GM19395 (cell line): ENCODE results near the gene CNOT6.
A peak's percentile ranks its signal among the peaks of the same experiment; 100 is the strongest.

ENCODE experiments used
- ATAC-seq: cut with Tn5 transposase; IDR thresholded peaks from one replicate; pipeline ENCODE4 v1.9.1; 2021; ENCODE audit warnings: mild to moderate bottlenecking, moderate library complexity; ENCODE audit not compliant: unreplicated experiment

The CNOT6 gene

DNA sequence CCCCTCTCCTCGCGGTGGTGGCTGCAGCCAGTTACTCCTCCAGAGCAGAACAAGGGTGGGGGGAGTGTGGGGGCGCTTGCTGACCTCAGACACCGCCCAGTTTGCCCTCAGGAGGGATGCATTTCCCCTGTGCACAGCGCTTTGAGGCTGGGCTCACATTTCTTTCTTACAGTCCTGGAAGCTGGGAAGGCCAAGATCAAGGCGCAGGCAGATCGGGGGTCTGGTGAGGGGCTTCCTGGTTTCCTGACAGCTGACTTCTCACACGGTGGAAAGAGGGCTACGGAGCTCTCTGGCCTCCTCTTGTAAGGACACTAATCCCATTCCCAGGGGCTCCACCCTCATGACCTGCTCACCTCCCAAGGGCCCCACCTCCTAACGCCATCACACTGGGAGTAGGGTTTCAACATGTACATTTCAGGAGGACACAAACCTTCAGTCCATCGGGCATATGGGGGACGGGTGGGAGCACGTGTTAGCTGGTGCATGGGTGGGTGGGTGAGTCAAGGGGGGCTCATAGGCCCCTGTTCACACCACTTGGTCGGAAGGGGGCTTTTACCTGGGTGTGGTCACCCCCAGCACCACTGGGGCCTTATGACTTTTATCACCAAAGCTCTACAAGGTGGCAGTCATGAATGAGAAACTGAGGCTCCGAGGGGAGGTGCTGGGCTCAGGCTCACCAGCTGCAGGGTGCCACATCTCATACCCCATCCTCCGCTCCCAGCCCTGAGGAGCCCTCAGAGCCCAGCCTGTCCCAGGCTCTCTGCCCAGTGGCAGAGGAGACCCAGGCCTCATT is 104.8 kb downstream of the CNOT6 start:
- ATAC-seq: no peak

DNA sequence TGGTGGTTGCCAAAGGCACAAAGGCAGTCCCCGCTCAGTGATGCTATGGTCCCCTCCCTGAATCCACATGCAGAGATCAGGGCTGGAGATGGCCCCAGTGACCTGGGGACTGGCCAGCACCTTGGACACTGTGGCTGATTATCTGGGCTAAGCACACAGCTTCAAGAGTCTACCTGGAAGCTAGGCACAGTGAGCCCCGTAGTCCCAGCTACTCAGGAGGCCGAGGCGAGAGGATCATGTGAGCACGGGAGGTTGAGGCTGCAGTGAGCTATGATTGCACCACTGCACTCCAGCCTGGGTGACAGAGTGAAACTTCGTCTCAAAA is 105.4 kb downstream of the CNOT6 start:
- no peak for ATAC-seq

DNA sequence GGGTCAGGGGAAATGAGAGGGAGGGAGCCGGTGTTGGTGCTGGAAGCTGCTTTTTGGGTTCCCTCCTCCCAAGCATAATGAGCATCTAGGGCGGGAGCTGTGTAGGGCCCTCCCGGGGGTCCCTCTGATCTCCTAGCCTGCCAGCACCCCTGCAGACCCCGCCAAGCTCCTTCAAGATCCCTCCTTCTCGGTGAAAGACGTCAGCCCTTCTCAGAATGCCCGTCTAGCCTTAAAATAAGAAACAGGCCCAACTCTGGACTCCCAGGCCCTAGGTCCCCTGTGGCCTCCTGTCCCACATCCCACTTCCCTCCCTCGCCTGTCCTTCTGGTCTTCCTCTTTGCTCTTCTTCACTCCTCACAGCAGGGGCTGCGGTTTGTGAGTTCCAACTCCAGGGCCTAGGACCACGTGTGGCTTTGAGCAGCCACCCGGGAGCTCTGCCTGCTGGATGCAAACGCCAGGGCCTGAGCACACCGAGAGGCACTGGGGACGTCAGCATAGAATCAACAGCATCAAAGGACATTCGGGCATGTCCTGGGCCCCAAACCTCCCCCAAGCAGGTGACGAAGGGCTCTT is 105.9 kb downstream of the CNOT6 start:
- no peak for ATAC-seq

DNA sequence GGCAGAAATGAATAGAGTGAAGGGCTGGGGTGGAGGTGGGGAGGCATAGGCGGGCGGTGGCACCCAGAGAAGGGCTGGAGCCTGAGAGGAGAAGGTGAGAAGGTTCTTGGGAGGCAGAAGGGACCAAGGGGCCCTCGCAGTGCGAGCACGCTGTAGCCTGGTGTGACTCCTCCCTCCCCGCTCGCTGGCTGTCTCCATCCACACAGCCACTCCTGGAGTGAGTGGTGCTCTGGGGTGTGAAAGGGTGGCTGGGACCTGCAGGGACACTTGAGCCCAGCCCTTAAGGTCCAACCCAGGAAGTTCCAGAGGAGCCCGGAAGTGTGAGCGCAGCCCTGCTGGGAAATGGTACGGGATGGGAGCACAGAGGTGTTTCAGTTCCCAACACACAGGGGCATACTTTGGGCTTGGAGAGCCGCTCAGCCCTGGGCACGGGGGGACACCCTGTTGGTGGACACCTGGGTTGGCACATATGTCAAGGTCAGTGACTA is 106.4 kb downstream of the CNOT6 start:
- no peak for ATAC-seq

DNA sequence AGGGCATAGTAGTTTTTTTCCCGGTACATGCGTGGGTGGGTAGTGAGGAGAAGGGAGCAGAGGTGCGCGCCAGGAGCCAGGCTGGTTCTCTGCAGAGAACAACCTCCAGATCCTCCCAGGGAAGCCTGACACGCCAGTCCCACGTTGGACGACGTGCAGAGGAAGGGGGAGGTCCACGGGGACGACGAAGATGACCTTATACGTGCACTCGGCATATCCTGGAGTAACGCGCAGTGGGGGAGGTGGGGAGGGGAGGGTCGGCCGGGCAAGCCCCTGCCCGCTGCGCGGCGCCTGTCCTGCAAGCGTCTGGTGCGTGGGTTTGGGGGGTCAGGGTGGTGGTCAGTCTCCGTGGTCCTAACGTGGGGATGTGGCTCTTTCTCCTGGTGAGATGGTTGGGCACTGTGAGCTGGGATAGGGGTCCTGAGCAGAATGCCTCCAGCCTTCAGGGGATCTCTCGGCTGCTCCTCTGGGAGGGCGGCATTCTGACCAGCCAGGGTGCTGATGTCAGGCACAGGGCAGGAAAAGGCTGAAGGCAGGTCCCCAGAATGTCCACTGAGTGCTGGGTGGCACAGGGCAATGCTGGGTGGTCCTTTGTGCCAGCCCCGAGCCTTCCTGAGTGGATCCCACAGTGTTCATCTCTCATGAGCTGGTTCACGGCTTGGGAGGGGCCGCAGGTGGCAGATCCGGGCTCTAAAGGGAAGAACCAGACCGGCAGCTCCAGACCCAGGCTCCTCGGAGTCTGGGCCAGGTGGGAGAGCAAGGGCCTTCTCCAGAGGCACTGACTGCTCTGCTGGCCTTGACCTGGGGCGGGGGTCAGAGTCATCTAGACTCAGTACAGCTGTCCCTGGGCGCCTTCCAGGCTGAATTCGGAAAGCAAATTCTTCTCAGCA is 107.7 kb downstream of the CNOT6 start:
- no peak for ATAC-seq

DNA sequence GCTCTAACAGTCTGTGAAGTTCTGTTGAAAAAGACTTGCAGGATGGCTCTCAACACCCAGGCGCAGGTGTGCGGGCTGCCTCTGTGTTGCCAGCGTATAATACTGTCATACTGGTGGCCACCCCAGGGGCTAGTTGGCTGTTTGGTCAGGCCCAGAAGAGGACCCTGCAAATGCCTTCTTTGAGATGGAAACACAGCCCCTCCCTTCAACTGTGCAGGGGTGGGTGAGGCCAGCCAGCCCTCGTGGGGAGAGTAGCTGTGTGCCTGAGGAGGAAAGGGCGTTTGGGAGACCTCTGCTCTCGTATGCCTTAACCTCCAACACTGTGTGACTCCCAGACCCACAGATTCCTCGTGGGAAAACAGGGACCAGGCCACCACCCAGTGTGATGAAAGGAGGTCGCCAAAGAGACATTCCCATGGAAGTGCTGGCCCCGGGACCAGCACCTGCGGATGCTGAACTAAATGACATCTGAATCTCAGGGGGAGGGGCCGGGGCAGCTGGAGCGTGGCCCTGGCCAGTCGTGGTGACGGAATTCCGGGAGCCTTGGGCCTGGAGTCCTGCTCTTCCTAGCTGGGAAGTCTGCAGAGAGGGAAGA is 108.4 kb downstream of the CNOT6 start:
- ATAC-seq: no peak

DNA sequence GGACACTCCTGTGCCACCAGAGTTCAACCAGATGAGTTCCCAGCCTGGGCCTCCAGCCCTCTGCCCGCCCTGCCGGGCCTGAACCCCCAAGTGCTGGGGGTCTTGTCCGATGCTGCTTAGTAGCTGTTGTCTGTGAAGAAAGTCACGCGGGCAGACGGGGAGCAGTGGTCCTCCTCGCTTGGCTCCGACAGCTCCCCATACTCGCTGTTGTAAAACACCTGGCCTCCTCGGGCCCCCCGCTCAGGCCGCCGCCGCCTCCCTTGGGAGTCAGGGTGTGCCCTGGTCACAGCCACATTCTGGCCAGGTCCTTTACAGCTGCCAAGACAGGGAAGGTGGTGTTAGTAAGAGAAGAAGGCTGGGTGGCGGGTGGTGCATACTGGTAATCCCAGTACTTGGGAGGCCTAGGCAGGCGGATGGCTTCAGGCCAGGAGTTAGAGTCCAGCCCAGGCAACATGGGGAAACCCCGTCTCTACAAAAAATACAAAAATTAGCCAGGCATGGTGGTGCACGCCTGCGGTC is 109.0 kb downstream of the CNOT6 start:
- no peak for ATAC-seq

DNA sequence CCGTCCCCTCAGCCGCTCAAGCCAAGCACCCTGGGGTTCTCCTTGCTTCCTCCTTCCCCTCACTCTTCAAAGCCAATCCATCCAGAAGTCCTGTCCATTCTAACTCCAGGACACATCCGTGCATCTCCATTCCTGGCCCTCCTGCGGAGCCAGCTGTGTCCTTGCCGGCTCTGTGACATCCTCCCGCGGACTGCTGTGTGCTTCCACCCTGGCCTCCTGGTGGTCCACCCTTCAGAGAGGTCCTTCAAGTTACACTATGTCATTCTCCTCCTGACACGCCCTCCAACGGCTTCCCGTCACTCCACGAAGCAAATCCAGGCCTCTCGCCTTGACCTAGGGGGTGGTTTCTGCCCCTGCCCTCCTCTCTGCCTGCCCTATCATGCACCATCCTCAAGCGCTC is 110.1 kb downstream of the CNOT6 start:
- no peak for ATAC-seq

DNA sequence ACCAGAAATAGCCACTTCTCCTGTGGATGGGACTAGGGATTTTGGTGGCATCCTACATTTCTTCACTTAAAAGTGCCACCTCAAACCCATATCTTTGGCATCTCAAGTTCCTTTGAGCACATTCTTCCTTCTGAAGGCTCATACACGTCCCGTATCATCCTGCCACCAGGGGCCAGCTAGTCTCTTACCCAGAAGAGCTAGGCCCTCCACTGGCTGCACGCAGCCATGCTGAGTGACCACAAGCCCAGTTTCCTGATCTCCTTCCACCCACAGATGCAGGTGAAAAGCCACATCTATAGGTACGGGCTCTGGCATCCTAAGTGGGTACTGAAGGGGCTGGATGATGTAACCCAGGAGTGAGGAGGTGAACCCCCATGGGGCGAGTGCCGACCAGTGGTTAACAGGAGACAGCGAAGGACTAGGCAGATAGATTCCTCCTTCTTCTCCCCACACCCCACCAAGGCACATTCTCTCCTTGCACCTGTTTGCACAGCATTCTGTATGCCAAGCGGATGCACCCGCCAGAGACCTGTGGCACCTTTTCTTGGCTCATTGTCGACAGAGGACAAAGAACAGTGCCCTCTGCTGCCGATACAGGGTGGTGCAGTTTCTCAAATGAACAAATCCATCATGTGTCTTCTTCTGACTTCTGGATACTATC is 111.5 kb downstream of the CNOT6 start:
- peak; percentile 76 for ATAC-seq

DNA sequence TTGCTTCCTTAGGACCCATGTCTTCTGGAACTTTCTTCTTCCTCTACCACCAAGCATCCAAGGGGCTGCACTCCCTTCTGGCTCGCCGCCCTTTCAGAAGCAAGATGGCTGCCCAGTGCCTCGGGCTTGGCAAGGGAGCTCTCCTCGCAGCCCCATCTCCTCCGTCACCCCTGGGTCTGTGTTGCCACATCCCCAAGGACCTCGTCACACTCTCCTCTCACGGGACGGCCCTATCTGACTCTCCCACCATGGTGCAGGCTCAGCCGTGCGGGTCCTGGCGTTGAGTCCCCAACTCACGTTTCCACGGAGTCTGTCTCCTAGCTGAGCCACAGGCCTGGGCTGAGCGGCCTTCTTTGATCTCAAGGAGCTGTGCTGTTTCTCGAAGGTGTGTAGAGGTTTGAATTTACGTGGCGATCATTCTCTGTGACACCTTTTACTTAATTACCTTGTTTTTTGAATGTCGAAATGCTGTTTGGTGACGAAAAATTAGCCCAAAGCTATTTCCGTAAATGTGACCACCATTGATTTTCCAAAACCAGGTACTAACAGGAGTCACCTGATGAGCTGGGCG is 112.1 kb downstream of the CNOT6 start:
- peak; percentile 30 for ATAC-seq

DNA sequence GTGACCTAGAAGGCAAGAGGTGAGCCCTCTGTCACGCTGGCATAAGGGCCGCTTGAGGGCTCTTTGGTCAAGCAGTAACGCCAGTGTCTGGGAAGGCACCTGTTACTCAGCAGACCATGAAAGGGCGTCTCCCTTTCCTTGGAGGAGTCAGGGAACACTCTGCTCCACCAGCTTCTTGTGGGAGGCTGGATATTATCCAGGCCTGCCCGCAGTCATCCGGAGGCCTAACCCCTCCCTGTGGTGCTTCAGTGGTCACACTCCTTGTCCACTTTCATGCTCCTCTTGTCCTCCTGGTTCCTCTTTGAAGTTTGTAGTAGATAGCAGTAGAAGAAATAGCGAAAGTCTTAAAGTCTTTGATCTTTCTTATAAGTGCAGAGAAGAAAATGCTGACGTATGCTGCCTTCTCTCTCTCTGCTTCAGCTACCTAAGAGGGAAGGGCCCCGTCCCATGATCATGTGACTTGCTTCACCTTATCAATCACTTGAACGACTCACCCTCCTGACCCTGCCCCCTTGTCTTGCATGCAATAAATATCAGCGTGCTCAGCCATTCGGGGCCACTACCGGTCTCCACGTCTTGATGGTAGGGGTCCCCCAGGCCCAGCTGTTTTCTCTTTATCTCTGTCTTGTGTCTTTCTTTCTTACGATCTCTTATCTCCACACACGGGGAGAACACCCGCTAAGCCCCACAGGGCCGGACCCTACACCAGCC is 113.8 kb downstream of the CNOT6 start:
- ATAC-seq: no peak

DNA sequence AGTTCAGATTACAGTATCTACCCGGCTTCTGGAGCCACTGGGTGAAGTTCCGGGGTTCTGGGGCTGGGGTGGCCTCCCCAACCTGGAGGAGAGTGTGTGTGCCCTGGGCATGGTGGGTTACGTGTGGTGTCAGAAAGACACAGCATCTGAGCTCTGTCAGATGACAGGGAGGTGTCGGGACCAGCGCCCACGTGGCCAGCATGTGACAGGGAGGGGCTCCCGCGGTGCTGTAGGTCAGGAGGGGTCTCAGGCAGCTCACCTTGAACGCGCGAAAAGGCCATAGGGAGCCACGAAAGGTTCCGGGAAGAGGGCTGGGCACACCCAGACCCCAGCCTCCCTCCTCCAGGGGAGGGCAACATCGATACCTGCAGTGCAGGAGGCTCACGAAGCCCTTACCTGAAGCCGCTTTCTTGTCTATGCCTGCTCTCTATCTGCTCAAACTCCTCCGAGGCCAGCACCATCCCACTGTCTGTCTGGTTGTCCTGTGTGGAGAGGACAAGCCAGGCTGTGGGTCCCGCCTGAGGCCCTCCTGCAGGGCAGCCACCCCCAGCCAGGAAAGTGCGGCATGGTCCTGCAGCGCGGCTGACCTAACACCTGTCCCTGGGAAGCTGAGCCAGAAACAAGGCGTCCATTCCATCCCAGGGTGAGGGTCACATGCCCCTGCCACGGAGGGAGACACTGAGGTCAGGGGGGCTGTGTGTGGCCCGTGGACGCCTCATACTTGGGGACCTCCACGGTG is 114.6 kb downstream of the CNOT6 start:
- ATAC-seq: no peak

DNA sequence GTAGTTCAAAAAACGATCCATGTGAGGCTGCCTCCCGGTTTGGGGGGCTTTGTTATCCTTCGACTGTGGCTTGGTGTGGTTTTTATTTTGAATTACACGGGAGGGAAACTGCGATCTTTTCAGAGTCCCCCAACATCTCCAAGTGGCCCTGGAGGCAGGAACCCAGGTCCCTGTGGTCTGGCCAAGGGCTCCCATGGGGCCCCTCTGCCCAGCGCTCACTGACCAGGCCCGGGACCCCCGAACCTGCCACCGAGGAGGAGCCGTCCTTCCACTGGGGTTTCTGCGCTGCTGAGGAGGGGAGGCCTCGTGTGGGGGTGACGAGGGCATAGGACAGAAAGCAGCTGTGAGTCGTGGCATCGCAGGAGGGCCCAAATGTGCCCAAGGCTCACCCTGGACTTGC is 115.2 kb downstream of the CNOT6 start:
- no peak for ATAC-seq

DNA sequence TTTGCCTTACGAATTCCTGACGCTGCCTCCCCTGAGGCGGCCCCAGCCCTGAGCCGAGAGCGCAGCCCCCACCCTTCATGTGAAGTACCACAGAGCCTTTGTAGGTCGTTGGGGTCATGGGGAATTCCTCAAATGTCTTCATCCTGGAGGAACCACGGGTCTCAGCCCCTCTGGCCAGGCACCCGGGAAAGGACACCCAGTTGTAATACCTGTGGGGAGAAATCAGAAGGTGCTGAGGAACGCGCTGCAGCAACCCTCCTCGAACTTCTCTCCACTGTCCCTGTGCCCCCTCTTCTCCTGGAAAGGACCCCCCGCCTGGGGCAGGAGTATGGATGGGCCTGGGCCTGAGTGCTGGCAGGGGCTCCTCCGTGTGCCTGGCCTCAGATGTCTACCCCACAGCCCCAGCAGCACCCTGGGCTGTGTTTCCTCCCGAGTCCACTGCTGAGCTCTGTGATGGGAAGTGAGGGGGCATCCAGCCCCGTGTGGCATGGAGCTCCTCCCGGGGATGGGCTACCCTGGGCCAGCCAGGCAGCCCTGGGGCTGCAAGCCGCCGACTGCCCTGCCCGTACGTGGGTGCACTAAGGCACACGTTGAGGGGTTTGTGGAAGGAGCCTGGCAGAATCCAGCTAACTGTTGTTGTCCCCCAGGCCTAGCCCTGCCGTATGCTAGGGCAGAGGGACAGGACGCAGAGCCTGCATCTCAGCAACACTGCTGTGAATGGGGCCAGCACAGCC is 115.8 kb downstream of the CNOT6 start:
- no peak for ATAC-seq

DNA sequence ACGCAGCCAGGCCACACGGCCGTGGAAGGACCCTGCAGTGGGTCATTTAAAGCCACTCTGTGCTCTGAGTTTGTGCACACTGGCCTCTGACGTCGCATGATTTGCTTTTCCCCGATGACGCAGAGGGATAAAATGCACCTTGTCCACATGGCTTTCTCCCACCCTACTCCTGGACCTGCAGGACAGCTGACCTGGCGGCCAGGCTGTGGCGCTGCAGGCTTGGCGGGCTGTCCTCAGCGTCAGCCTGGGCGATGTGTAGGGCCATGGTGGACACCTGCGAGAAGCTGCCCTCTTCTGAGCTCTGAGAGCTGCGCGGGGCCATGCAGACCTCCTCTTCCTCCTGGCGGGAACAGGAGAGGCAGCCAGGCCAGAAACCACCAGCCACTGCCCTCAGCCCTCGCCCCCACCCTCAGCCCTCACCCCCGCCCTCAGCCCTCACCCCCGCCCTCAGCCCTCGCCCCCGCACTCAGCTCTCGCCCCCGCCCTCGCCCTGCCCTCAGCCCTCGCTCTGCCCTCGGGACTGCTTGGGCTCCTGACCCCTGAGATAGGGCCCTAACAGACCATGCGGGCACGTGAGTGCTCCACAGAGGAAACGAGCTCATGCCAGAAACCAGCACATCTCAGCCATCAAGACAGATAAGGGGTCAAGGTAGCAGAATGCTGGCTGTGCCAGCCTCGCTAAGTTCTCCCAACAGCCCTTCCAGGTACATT is 117.1 kb downstream of the CNOT6 start:
- no peak for ATAC-seq

DNA sequence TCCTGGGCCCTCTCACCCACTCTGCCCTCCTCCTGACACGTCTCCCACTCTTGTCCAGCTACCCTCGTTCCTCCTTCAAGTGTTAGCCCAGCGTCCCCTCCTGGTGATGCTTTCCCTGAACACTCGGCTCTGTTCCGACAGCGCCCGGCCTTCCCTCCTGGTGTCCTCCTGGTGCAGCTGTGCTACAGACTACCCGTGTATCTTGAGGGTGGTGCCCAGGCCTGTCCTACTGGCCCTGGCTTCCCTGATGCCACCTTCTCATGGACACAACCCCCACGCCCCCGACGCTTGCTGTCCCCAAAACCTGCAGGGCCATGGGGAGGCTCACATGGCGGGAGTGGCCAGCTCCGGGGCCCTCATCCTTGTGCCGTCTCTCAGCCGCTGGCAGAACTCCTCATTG is 118.5 kb downstream of the CNOT6 start:
- no peak for ATAC-seq

DNA sequence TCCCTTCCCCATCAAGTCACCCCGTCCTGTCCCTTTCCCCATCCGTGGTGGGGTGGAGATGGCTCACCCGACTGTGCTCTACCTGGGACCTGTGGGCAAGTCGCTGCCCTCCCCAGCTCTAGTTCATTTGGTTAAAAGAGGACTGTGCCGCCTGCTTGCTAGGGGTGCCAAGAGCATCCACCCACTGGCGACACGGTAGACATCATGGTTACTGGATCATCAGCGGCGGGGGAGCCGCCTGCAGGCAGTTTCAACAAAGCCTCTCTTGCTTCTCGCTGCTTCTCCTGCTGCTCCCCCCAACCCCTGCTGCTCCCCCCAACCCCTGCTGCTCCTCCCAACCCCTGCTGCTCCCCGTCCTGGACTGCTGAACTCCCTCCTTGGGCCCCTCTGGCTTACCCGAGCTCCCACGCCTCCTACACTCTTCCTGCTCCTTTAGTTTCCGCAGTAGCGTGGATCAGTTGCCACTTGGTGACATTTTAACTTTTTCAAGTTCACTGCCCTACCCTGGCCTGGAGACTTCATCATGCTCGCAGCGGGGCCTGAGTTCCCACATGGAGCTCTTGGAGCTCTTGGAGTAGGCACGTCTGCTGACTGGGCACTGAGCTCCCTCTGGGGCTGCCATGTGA is 119.1 kb downstream of the CNOT6 start:
- no peak for ATAC-seq
